HG03139 (cell line): ENCODE data around the gene BRK1.
"Not testable (repeated sequence)": the region's sequence is repeated elsewhere in the genome, so short reads cannot be mapped to it uniquely, and the experiment has no call there.

Experiments used
- ATAC-seq: cut with Tn5 transposase; IDR thresholded peaks from one replicate; pipeline ENCODE4 v1.9.1; 2021; ENCODE audit not compliant: unreplicated experiment

Gene BRK1

DNA sequence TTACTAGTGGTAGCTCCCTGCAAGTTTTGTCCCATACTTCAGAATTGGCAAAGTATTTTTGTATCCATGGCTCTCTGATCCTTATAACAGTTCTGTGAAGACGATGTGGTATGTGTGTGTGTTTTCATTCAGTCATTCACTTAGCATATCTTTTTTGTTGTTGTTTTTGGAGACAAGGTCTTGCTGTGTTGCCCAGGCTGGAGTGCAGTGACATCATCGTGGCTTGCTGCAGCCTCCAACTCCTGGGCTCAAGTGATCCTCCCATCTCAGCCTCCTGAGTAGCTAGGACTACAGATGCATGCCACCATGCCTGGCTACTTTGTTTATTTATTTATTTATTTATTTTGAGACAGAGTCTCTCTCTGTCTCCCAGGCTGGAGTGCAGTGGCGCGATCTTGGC, 60.7 kb downstream of the BRK1 start:
- not testable (repeated sequence) for ATAC-seq
